GM18873 (cell line): ENCODE data around the gene HOXB7.

Experiments used
- ATAC-seq: cut with Tn5 transposase; IDR thresholded peaks from one replicate; pipeline ENCODE4 v1.9.1; 2021; ENCODE audit warnings: mild to moderate bottlenecking, moderate library complexity, moderate number of reproducible peaks; ENCODE audit not compliant: unreplicated experiment, low FRiP score

Gene HOXB7

GRCh38 chr17:48586355-48587258, 24.2 kb downstream of the HOXB7 start:
- no peak for ATAC-seq

GRCh38 chr17:48584223-48584741, 26.5 kb downstream of the HOXB7 start:
- ATAC-seq: no peak

GRCh38 chr17:48583708-48584222, 27.1 kb downstream of the HOXB7 start:
- ATAC-seq: no peak

- ATAC-seq: no peak
Observed at GRCh38 chr17:48582750-48583069, 28.1 kb downstream of the HOXB7 start.

- ATAC-seq: no peak
Observed at GRCh38 chr17:48579760-48580554, 30.9 kb downstream of the HOXB7 start.

GRCh38 chr17:48579471-48579759, 31.4 kb downstream of the HOXB7 start:
- ATAC-seq: no peak

GRCh38 chr17:48578616-48579470, 32.0 kb downstream of the HOXB7 start:
- ATAC-seq: no peak

- ATAC-seq: no peak
Observed at GRCh38 chr17:48577946-48578615, 32.7 kb downstream of the HOXB7 start, which contains the start of gene HOXB4. TSS of gene HOXB4 (minus strand) at chr17:48578350. CDS start at chr17:48578319, 31 bp downstream.

GRCh38 chr17:48577330-48577945, 33.4 kb downstream of the HOXB7 start:
- ATAC-seq: no peak

GRCh38 chr17:48576479-48577309, 34.1 kb downstream of the HOXB7 start:
- ATAC-seq: no peak

GRCh38 chr17:48575673-48576478, 34.9 kb downstream of the HOXB7 start:
- ATAC-seq: no peak

- no peak for ATAC-seq
Observed at GRCh38 chr17:48575066-48575582, 35.7 kb downstream of the HOXB7 start.

- ATAC-seq: no peak
Observed at GRCh38 chr17:48574505-48575065, 36.2 kb downstream of the HOXB7 start.

- ATAC-seq: no peak
Observed at GRCh38 chr17:48571826-48572417, 38.9 kb downstream of the HOXB7 start.

- ATAC-seq: no peak
Observed at GRCh38 chr17:48571024-48571818, 39.6 kb downstream of the HOXB7 start.
